Ecto neural progenitor cell (in vitro differentiated cells): ENCODE results near the gene ARSI.

Experiments
- DNase-seq: peaks from one replicate; pipeline ENCODE4 v3.0.0-alpha.2; 2018; ENCODE audit warnings: low spot score

The ARSI gene

GRCh38 chr5:150307617-150308426 is 5.1 kb upstream of the ARSI start:
- no peak for DNase-seq

DNA sequence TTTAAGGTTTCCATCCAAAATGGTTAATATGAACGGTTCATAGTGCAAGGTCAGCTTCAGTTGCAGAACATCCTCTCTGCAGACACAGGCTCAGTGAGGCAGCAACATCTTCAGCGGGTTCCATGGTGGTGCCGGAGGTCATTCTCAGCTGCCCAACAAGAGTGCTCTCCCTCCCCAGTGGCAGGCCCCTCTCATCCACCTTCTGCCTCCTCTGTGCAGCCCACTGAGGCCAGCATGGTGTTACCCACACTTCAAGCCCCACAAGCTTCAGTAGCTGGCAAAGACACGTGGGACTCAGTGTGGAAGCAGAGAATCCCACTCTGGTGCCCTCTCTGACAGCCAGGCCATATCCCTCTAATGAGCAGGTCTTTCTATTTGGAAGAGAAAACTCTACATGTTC is 4.1 kb upstream of the ARSI start:
- DNase-seq: no peak

DNA sequence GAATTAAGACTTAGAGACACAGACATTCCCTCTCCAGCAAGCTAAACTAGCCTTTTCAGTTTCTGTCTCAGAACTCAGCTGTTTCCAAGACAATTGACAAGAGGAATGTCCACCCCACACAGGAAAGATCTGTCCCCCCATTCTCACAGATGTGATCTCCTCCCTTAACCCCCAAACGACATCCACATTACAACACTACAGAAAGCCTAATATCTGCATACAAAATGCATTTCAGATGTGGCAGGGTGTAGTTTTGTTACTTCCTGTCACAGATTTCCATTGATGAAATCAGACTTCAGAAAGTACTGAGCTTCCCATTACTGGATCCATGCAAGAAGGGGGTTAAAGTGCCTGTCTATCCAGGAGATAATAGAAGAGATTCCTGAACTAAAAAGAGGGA is 2.9 kb upstream of the ARSI start:
- no peak for DNase-seq

DNA sequence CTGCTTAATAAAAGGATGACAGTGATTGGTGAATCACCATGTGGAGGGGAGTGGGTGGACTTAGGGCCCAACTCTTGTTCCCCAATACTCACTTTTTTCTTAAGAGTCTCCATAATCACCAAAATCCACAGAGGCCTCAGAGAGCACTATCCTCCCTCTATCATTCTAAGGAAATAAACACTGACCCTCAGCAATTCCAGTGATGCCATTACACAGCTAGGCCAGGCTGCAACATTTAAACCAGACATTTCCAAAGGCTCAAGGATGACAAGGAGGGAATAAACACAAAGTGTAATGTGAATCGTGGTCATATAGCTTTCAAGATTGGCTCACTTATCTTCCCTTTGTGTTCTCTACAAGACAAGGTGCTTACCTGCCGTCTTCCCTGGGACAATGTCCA is 2.4 kb upstream of the ARSI start:
- no peak for DNase-seq

DNA sequence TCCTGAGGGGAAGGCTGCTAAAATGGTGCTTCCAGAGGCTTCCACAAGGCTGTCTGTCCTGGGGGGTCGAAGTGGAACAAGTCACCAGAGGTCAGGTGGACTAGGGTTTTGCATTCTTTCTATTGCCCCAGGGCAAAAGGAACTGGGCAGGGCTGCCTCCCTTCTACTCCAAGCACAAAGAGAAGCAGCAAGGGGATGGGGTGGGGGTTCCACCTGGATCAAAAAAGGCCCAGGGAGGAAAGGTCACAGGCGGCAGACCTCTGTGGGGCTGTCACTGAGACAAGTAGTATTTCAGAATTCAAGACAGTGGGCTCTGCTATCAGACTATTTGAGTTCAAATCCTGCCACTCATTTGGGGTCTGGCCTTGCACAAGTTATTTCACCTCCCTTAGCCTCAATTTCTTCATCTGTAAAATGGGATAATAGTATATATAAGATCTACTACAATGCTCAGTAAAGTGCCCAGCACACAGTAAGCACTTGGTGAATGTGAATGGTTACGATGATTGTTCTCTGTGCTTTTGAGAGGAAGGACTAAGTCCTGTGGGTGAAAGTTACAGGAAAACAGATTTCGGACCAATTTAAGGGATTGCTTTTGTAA is 1.9 kb upstream of the ARSI start:
- no peak for DNase-seq

GRCh38 chr5:150303660-150304386 is 1.1 kb upstream of the ARSI start:
- DNase-seq: no peak

GRCh38 chr5:150303070-150303615 is 438 bp upstream of the ARSI start:
- DNase-seq: no peak

GRCh38 chr5:150301901-150302300 is 804 bp downstream of the ARSI start:
- no peak for DNase-seq

DNA sequence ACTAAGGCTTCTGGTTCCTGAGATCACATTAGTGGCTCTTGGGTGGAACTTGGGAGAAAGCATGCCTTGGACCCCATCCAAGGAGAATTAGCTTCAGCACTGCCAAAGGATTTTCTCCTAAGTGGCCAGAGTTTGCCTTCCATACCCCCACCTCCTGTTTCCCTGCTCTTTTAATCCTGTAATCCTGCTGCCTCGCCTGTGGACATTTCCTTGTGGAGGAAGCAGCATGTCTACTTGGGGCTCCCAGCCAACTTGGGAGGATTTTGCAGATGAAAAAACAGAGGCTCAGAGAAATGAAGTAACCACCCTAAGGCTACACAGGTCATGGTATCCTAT is 1.6 kb downstream of the ARSI start:
- DNase-seq: no peak

DNA sequence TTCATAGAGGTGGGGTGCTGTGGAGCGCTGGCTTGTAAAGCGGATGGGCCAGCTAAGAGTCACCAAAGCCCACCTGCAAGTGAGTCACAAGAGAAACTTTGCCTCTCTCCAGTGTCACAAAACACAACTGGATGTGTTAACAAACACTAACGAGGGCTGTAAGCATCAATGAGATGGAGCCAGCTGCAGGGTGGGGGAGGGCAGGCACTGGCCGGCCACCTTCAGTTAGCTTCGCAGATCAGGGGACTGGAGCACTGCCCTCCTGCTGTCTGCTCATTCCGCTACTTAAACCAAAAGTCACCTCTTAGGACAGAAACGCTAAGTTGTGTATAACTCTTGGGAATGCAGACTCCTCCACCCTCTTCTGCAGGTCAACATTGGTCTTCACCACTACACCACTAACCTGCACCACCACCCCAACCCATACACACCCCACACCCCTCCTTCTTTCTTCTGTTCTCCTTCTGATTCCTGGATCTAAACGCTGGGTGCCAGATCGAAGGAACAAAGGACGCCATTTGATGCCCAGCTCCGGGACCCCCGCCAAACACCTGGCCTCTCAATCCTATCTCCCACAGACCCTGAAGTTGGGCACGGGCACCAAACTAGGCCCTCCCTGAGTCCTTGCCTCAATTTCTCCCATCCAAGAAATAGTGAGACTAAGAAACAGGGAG is 2.1 kb downstream of the ARSI start:
- DNase-seq: no peak

- DNase-seq: no peak
These were observed 3.0 kb downstream of the ARSI start for GRCh38 chr5:150299571-150300327.

- DNase-seq: no peak
These were observed 3.8 kb downstream of the ARSI start for GRCh38 chr5:150298701-150299451.

DNA sequence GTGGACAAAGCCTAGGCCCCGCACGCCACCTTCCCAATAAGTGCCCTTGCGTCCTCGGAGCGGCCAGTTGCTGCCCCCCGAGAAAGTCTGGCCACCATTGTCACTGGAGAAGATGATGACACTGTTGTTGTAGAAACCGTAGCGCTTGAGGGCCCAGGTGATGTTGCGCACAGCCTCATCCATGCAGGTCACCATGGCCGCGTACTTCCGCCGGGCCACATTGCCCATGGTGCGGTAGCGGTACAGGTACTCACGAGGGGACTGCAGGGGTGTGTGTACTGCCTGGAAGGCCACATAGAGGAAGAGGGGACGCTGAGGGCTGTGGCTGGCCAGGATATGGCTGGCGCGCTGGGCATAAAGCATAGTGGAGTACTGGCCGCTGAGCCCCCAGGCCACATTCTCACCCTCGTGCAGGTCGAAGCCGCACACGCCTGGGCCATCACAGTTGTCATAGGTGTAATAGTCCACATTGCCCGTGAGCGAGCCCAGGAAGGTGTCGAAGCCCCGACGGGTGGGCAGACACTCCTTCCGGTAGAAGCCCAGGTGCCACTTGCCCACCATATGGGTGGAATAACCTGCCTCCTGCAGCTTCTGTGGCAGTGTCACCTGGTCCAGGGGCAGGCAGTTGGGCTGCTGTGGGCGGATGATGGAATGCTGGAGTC is 4.6 kb downstream of the ARSI start:
- no peak for DNase-seq

- DNase-seq: no peak
These were observed 5.3 kb downstream of the ARSI start for GRCh38 chr5:150297236-150297890.

- DNase-seq: no peak
These were observed 6.2 kb downstream of the ARSI start for GRCh38 chr5:150296496-150296895.

- DNase-seq: no peak
These were observed 6.8 kb downstream of the ARSI start for GRCh38 chr5:150295741-150296486.

DNA sequence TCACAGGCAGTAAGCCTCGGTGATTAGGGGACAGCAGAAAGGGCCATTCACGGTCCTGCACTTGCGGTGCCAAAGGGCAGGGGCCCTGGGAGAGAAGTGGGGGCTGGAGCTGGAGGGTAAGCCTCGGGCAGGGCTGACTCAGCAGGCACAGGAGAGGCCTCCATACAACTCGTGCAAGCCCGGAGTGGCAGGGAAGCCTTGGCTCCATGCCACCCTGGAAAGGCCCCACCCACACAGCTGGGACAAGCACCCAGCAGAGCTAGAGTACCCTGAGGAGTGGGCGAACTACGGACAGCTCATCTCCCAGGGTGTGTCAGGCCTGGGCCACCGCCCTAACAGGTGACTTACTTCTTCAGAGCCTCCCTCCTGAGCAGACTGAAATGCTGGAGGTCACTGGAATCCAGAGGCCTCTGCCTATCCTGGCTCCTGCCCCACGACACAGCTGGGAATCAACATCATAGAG is 7.5 kb downstream of the ARSI start:
- DNase-seq: no peak

DNA sequence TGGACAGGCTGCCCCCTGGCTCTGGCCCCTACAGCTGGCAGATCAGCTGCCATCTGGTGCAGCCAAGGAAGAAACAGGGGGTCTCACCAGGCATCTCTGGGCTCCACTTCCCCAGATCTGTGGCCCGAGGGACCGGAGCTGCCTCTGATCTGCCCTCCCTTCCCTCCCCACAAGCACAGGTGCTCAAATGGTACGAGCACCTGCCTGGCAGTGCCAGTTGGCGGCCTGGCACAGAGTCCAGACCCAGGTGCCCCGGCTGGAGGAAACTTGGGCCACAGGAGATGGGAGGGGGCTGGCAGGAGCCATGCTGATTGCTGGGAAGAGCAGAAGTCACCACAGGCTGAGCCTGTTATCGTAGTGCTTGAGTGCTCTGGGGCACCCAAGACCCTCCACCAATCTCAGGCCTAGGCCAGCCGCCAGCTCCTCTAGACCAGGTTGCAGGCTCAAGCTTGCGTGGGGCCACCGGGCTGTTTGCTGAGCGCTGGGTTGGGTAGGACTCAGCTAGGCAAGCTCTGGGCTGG is 8.1 kb downstream of the ARSI start:
- DNase-seq: no peak
